GM21786 (cell line): ENCODE results near the gene GAB1.

ENCODE experiments used
- ATAC-seq: cut with Tn5 transposase; IDR thresholded peaks from one replicate; pipeline ENCODE4 v1.9.1; 2021; ENCODE audit not compliant: unreplicated experiment

GAB1 gene

DNA sequence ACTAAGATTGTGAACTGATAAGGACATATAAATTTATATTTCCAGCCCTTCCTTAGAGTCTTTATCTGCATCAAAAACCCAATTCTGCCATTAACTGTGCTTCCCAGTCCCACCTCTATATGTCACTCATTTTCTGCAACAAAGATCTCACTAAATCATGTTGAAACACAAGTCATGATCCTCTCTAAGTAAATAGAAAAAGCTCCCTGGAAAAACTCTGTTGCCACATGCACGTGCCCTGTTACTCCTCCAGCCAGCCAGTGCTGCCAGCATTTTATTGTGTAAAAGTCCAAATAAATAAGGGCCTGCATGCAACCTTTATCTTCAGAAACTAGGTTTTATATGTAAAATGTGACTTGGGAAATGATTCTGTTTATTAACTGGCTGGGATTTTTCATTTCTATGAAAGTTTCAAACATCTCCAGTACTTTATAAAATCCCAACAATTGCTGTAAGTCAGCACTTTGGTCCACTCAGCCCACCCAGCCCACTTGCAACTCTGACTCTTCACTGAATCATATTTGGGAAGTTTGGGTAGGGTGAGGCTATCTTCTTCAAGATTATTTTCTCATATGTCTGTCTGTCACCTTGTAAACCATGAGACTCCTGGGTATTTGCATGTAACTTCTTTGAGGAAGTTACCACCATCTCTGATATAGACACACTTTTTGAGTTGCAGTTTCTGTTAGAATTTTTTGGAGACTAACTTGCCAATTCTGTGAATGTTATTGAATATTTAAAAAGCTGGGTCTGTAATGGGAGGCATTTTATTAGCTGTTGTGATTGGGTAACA, 136.9 kb downstream of the GAB1 start:
- peak; percentile 68 for ATAC-seq

DNA sequence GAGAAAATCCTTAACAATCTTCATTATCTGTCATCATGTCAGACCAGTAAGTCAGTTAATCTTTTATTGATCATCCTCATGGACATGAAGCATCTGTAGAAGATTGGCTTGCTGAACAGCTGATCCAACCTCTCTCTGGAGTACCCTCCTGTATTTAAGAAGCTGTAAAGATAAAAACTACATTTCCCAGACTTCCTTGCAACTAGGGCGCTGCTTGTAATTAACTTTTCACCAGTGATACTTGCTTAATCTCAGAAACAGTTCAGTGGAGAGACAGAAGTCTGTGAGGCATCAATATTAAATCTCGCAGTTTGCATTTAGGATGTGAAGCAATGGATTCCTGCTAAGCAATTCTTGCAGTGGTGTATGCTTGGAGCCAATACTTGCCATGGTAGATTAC, 140.8 kb downstream of the GAB1 start:
- ATAC-seq, result no peak

DNA sequence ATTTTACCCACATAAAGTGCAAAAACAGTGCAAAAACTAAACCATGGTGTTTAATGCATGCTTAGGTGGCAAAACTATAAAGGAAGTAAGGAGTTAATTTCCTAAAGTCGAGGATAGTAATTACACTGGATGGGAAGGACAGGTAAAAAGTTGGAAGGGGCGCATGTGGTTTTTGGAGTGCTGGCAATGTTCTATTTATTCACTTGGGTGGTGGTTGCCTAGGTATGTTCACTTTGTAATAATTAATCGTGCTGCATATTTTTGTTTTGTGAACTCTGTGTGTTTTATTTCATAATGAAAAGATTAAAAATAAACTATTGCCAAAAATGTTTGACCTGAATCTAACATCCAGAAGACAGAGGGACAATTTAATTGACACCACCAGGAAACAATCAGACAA, 144.7 kb downstream of the GAB1 start:
- no peak for ATAC-seq

DNA sequence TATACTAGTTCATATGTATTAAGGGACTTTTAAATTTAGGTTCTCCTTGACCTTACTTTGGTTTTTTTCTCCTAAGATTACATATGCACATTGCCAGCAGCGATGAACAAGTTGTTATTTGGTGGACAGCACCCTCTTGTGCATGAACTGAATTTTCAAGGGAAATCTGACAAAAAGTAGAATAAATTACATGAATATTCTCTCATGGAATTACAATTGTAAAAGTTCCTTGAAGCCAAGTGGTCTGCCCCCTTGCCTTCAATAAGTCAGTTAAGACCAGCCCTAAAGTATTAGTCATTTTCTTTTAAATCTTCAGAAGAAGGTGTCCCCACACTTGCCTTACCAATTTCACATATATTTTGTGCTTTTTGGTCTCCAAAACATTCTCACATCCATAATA, 146.2 kb downstream of the GAB1 start:
- peak; percentile 69 for ATAC-seq

DNA sequence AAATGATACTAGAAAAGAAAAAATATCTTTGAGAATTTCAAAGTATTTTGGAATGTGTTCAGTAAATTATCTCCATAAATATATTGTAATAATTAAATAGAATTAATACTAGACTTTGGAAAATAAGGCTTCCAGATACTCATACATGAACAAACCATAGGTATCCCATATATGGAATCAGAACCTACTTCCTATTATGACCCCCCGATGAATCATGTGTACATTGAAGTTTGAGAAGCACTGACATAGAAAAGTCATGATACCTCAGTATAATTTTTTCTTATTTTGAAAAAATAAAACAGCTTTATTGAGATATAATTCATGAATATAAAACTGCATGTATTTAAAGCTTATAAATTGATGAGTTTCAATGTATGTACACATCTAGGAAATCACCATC, 149.6 kb downstream of the GAB1 start:
- no peak for ATAC-seq

DNA sequence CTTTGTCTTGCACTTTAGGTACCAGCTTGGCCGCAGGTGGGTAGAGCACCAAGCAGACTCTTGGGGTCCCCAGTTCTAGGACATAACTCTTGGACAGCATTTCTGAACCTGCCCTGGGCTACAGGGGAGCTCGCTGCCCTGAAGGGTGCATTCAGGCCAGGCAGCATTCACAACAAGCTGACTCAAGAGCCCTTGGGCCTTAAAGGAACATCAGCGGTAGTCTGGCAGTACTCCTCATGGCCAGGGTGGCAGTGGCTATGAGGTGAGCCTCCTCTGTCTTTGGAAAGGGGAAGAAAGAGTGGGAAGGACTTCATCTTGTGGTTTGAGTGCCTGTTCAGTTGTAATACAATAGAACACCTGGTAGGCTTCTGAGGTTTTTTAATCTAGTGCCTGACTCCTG, 152.0 kb downstream of the GAB1 start:
- no peak for ATAC-seq

DNA sequence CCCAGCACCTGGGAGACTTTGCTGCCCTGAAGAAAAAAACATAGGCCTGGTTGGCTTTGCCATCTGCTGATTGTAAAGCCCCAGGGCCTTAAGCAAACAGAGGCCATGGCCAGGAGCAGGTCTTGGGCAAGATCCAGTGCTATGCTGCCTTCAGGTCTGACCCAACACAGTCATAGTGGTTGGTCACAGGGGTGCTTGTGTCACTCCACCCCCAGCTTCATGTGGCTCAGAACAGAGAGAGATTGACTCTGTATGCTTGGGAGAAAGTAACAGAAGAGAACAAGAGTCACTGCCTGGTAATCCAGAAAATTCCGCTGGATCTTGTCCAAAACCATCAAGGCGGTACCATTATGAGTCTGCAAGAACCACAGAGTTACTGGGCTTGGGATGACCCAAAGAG, 152.4 kb downstream of the GAB1 start:
- ATAC-seq, result no peak

DNA sequence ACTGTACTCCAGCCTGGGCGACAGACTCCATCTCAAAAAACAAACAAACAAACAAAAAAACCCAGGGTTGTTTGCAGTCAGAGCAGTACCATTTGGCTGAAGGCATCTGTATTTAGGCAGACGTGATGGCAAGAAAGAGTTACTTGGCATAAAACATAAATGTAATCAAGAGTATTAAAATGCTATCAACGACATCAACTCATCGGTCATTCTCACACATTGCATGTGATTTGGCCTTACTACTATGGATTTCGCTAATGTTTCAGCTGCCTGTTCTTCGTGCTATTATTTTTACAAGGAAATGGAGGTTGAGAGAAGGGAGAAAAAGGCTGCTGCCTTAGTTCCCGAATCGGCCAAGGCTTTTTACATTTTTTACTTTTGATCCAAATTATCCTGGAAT, 161.3 kb downstream of the GAB1 start:
- ATAC-seq, result no peak

DNA sequence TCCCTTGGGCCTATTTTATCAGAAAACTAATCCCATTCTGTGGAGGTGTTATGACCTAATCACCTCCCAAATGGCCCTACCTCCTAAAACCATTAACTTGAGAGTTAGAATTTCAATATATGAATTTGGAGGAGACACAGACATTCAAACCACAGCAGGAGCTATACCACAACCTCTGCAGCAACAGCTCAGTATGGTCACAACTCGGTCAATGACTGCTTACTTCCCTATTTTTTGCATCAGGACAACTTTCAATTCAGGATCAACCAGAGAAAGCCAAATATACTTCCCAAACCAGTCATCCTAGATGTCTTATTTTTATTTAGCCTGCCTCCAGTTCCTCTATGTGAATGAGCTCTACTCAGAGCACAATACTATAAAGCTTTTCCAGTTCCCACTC, 165.6 kb downstream of the GAB1 start:
- ATAC-seq, result no peak

DNA sequence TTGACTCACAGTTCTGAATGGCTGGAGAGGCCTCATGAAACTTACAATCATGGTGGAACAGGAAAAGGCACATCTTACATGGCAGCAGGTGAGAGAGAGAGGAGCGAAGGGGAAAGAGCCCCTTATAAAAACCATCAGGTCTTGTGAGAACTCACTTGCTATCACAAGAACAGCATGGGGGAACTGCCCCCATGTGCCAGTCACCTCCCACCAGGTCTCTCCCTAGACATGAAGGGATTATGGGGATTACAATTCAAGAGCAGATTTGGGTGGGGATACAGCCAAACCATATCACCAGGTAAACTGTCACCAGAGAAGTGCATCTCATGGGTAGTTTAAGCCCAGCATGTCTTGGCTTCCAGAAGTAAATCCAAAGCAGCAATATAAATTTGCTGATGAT, 169.4 kb downstream of the GAB1 start:
- no peak for ATAC-seq

DNA sequence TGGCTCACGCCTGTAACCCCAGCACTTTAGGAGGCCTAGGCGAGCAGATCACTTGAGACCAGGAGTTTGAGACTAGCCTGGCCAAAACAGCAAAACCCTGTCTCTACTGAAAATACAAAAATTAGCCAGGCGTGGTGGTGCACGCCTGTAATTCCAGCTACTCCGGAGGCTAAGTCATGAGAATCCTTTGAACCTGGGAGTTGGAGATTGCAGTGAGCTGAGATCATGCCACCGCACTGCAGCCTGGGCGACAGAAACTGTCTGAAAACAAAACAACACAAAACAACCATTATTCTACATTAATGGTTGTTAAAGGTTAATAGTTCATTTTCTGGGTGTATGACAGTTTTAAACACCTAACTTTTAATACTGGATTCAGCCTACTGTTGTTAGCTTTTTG, 175.2 kb downstream of the GAB1 start:
- ATAC-seq, result no peak

DNA sequence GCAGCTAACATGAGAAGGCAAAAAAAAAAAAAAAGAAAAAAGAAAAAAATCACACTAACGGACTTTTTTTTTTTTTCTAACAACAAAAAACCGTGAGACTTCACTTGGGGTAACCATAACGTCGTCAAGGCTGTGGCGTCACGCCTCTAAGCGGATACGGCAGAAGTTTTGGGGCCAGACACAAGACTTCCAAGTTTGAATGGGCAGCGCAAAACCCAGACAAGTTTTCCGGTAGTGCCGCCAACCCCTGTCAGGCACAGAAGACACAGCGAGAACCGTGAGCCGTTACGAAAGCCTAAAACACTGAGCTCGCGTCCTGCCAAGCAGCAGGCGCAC, 176.3 kb downstream of the GAB1 start:
- no peak for ATAC-seq

DNA sequence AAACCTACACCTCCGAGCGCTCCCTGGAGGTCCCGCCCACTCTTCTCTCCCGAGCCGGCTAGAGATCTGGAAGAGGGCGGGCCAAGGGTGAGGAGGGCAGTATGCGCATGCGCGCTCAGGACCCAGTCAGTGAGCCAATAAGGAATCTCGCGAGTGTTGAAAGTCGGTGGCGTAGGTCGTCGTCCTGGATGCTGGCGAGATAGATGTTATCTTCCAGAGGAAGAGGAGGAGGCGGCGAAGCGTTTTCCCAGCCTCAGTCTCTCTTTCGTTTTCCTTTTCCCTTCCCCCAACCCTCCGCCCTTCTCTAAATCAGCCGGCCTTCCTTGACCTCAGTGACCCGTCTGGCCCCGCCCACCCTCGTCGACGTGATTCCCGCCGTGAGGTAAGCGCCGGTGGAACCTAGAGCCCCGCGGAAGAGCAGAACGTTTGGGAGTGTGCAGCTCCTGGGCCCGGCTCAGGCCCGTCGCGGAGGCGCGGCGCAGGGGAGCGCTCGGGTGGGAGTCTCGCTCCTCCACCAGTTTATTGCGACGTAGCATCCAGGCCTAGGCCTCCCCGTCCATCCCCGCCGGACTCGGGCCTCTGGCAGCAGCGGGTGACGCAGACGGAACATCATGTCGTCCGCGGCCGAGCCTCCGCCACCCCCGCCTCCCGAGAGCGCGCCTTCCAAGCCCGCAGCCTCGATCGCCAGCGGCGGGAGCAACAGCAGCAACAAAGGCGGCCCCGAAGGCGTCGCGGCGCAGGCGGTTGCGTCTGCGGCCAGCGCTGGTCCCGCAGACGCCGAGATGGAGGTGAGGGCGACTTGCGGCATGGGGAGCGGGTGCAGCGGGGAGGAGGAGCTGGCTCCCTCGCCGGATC, 176.9 kb downstream of the GAB1 start, which contains the start of gene SMARCA5:
TSS of gene SMARCA5 (plus strand) at position 389 of the 855 bp plus-strand sequence. CDS start at position 612, 223 bp downstream.
- ATAC-seq, result peak; percentile 85

DNA sequence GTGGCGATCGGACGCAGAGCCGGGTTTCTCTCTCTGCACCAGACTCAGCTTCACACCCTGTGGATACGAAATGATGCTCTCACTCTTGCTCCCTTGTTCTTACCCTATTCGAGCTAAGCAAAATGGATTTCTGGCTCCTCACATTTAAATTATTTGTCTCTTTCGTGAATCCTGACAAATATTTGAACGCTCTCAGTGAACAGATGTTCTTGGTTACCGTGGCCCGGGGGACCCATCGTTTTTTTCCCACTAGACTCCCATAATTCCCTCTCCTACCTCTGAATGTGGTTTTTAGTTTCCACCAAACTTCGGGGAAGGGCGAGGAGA, 177.5 kb downstream of the GAB1 start:
- no peak for ATAC-seq

DNA sequence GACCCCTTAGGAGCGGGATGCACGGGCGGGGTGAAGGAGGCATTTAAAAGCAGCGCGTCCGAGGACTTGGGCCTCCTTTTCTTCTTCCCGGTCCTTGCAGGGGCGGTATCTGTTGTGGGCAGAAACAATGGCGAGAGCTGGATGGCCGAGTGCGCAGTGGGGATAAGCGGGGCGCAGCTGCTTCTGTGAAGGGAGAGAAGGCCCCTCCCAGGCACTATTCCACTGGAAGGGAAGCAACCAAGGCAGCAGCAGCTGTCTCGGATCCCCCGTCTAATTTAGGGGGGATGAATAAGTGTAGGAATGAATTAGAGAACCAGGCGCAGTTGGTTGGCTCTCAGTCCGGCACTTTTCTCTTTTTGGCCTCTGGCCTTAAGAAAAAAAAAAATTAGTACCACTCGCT, 177.8 kb downstream of the GAB1 start:
- ATAC-seq, result no peak

DNA sequence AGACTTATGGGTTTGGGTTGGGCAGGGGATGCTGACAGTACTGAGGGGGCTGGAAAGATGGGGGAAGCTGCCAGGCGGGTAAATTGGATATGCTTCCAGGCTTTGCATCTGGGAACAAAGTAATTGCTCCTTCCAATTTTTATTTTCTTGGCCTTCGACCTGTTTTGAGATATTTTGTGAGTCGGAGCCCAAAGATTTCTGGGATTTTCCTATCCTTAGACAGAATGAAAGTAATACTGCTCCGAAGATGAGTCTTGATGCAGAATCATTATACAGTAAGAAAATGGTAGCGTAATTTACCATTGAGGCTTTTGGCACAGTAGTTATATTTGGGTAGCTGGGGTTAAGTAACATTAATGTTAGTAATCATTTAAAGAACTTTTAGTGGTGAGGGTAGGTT, 178.2 kb downstream of the GAB1 start:
- no peak for ATAC-seq

DNA sequence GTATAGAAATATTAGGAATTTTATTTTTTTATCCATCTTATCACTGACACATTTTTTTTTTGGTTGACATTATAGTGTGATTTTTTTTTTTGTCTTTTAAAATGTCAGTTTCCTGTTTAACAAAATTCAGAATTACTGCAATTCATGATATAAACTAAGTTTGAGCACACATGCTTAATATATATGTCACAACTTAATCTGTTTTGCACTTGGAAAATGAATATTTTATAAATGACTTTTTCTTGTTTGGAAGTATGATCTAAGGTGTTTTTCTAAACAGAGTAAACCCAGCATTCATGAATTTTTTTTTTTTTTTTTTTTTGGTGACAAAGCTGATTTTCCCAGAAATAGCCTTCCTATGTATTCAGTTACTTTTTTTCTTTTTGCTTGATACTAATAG, 179.2 kb downstream of the GAB1 start:
- ATAC-seq, result no peak

DNA sequence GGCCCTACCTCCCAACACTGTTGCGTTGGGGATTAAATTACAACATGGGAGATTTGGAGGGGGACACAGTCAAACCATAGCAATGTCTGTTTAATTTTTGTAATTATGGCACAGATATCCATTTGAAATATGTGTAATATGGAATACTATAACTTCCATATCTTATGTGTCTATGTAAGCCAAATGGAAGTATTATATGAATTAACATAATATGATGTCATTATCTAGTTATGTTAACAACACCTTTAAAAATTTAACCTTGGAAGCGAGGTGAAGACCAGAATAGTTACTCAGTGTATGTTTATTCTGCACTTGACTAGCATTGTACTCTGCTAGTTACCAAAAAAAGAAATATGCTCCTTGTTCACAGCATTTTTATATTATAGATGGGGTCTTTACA, 181.1 kb downstream of the GAB1 start:
- ATAC-seq, result no peak
